ENCODE data around the gene OR7C1.
"Not testable (repeated sequence)": the region's sequence is repeated elsewhere in the genome, so short reads cannot be mapped to it uniquely, and the experiment has no call there.

DNA sequence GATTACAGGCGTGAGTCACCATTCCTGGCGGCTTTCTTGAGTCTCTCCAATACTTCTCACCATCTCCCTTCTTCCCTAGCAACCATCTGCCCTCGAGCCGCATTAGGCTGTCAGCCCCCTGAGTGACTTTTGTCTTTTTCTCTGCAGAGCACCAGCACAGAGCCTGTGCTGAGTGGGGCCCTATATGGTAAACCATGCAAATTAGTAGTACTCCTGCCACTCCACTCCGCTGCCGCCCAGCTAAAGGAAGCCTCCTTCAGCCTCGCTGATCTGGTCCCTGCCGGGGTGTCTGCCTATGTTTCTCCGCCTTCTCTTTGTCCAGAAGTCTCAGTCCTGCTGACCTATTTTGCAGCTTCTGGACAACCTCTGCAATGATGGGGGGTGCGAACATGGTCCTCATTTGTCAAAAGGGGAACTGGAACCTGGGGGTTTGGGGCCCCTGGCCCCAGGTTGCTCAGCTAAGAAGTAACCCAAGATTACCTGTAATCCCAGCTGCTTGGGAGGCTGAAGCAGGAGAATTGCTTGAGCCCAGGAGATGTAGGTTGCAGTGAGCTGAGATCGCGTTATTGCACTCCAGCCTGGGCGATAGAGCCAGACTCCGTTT lies 54.3 kb downstream of the OR7C1 start:
- TF ChIP-seq EP300, POLR2A, POLR2AphosphoS5 (IDR thresholded peaks at IDR 0.05): not testable (repeated sequence)
- TF ChIP-seq, protein P1, sequence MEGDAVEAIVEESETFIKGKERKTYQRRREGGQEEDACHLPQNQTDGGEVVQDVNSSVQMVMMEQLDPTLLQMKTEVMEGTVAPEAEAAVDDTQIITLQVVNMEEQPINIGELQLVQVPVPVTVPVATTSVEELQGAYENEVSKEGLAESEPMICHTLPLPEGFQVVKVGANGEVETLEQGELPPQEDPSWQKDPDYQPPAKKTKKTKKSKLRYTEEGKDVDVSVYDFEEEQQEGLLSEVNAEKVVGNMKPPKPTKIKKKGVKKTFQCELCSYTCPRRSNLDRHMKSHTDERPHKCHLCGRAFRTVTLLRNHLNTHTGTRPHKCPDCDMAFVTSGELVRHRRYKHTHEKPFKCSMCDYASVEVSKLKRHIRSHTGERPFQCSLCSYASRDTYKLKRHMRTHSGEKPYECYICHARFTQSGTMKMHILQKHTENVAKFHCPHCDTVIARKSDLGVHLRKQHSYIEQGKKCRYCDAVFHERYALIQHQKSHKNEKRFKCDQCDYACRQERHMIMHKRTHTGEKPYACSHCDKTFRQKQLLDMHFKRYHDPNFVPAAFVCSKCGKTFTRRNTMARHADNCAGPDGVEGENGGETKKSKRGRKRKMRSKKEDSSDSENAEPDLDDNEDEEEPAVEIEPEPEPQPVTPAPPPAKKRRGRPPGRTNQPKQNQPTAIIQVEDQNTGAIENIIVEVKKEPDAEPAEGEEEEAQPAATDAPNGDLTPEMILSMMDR (IDR thresholded peaks at IDR 0.05): not testable (repeated sequence)

Measured in upper lobe of left lung (tissue), 4 donors.